Lung (tissue), 12 donors: ENCODE results near the gene HOMER1. TPM values are rescaled to one million over a fixed set of nuclear protein-coding genes. Genes with fewer than 3 reads are reported as not detected.

Experiments
- ATAC-seq: fragments of 200-7000 bp; cut with Tn5 transposase; one replicate; pipeline ENCODE4 v1.9.1; 2020; ENCODE audit warnings: moderate number of reproducible peaks; ENCODE audit not compliant: insufficient read depth, low FRiP score
- DNase-seq, 3 donors: peaks; one replicate each; pipeline ENCODE4 v3.0.0-alpha.2; 2013 to 2017
- H3K27ac ChIP-seq, 2 donors: one replicate each; pipeline ENCODE4 v1.5.1; 2013; ENCODE audit warnings: mild to moderate bottlenecking in 2 of 2, moderate library complexity in 2 of 2, control low read depth in 1 of 2, inconsistent platforms in 1 of 2, low read depth in 1 of 2, low read length in 1 of 2
- H3K27me3 ChIP-seq, 3 donors: one replicate each; pipeline ENCODE4 v1.5.1; 2013; ENCODE audit warnings: low read length in 2 of 3; ENCODE audit not compliant: control insufficient read depth in 3 of 3, insufficient read depth in 3 of 3
- H3K36me3 ChIP-seq, 4 donors: one replicate each; pipeline ENCODE4 v1.5.1; 2013; ENCODE audit warnings: low read length in 4 of 4, mild to moderate bottlenecking in 1 of 4, moderate library complexity in 1 of 4; ENCODE audit not compliant: control insufficient read depth in 4 of 4, insufficient read depth in 4 of 4
- H3K4me1 ChIP-seq, 5 donors: one replicate each; pipeline ENCODE4 v1.5.1; 2013; ENCODE audit warnings: low read length in 5 of 5, mild to moderate bottlenecking in 2 of 5, moderate library complexity in 1 of 5; ENCODE audit not compliant: control insufficient read depth in 5 of 5, insufficient read depth in 5 of 5
- H3K4me3 ChIP-seq: one replicate; pipeline ENCODE4 v1.5.1; 2013; ENCODE audit warnings: mild to moderate bottlenecking, control low read depth, moderate library complexity
- H3K9ac ChIP-seq, 2 donors: one replicate each; pipeline ENCODE4 v1.5.1; 2013; ENCODE audit warnings: low read length in 2 of 2, control low read depth in 1 of 2; ENCODE audit not compliant: insufficient read depth in 1 of 2
- H3K9me3 ChIP-seq, 4 donors: one replicate each; pipeline ENCODE4 v1.5.1; 2013; ENCODE audit warnings: low read length in 3 of 4, mild to moderate bottlenecking in 1 of 4, moderate library complexity in 1 of 4; ENCODE audit not compliant: control insufficient read depth in 4 of 4, insufficient read depth in 3 of 4
- WGBS, 2 donors: extraction: QIAGEN DNeasy Blood & Tissue Kit; methylation state at CpG; one replicate each; pipeline ENCODE4 v1.1.7; 2013; 5-methylcytosine and 5-hydroxymethylcytosine counted together
- polyA plus RNA-seq, 2 donors: library from polyadenylated mRNA; stranded (reverse); fragments of 200-250 nt; gene quantifications; one replicate each; pipeline ENCODE4 v1.2.1, GENCODE V29; 2013
- total RNA-seq, 2 donors: library from RNA; depleted of rRNA in 1 of 2; stranded (reverse); fragments of >200 nt in 1 of 2; gene quantifications; one replicate each; pipeline ENCODE4 v1.2.1, GENCODE V29; 2014 to 2021
- TF ChIP-seq, protein P1 (sequence below): IDR thresholded peaks from 2 replicates; pipeline ENCODE4 v1.5.1; 2012; ENCODE audit warnings: mild to moderate bottlenecking; ENCODE audit errors: control extremely low read depth, extremely low read depth
- donor health status: control.
- donor health status: control.
- donor health status: Bipolar disorder and iron deficiency.
- donor health status: healthy.
- donor health status: DM: yes; HTN: yes; CAD: no.

Gene HOMER1
- total and polyA plus RNA-seq, 4 donors, result 1.2 to 15.4 (median 4.5) TPM

DNA sequence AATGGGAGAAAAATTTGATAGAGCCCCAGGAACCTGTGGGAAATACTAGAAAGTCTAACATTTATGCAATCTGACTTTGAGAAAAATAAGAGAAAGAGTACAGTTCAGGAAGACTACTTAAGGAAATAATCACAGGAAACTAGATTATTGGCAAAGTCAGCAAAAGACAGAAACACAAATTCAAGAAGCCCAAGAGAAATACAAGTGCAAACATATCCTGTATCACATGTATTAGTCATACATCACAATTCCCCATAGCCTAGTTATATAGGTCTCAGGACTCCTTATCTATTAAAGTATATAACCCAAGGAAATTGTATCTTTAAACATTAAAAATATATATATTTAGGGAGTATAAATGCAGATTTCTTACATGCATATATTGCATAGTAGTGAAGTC is 100.8 kb downstream of the HOMER1 start:
- TF ChIP-seq, protein P1, sequence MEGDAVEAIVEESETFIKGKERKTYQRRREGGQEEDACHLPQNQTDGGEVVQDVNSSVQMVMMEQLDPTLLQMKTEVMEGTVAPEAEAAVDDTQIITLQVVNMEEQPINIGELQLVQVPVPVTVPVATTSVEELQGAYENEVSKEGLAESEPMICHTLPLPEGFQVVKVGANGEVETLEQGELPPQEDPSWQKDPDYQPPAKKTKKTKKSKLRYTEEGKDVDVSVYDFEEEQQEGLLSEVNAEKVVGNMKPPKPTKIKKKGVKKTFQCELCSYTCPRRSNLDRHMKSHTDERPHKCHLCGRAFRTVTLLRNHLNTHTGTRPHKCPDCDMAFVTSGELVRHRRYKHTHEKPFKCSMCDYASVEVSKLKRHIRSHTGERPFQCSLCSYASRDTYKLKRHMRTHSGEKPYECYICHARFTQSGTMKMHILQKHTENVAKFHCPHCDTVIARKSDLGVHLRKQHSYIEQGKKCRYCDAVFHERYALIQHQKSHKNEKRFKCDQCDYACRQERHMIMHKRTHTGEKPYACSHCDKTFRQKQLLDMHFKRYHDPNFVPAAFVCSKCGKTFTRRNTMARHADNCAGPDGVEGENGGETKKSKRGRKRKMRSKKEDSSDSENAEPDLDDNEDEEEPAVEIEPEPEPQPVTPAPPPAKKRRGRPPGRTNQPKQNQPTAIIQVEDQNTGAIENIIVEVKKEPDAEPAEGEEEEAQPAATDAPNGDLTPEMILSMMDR, result no peak
- Histone ChIP-seq H3K27me3 (no peaks in the 10 kb centered on the region), H3K4me1 (peaks cover 0 to 3% (median 0%) of the 10 kb centered on the region in 5 donors), H3K27ac (no peak overlapping the region), H3K4me3 (no peak overlapping the region), H3K36me3 (no peaks in the 10 kb centered on the region), H3K9ac (no peak overlapping the region), H3K9me3 (no peaks in the 10 kb centered on the region)
- ATAC-seq, result no peak
- no peak for DNase-seq

- Histone ChIP-seq H3K9ac (no peak overlapping the region), H3K27ac (no peak overlapping the region), H3K36me3 (no peaks in the 10 kb centered on the region), H3K9me3 (peaks cover 0 to 3% (median 0%) of the 10 kb centered on the region in 4 donors), H3K27me3 (no peaks in the 10 kb centered on the region), H3K4me3 (no peak overlapping the region), H3K4me1 (no peaks in the 10 kb centered on the region)
- DNase-seq, result no peak
- no peak for ATAC-seq
- TF ChIP-seq, protein P1, result no peak
Observed at GRCh38 chr5:79408028-79408427, 105.9 kb downstream of the HOMER1 start.

GRCh38 chr5:79407591-79407990 is 106.3 kb downstream of the HOMER1 start:
- Histone ChIP-seq H3K27me3 (no peaks in the 10 kb centered on the region), H3K4me3 (no peak overlapping the region), H3K27ac (no peak overlapping the region), H3K36me3 (no peaks in the 10 kb centered on the region), H3K9me3 (peaks cover 0 to 3% (median 0%) of the 10 kb centered on the region in 4 donors), H3K4me1 (no peaks in the 10 kb centered on the region), H3K9ac (no peak overlapping the region)
- ATAC-seq (no peak), DNase-seq (no peak)
- TF ChIP-seq, protein P1, result no peak
- WGBS, 2 donors, result 91 to 94% methylated on average over 1 of the region's 1 CpG

DNA sequence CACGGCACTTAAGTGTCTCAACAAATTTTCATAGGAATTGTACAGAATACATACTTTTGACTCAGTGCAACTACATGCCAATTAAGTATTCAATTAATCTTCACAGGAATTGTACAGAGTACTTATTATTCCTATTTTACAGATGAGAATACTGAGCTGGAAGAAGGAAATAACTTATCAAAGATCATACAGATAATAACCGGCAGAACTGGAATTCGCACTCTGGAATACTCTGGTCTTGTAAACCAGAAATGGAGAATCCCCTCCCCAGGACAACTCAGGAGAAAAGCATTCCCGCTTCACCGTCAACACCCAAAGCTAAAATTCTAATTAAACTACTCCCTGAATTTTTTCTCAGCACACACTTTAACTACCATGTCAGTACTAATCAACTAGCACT is 112.7 kb downstream of the HOMER1 start:
- no peak overlapping the region for H3K27ac ChIP-seq
- DNase-seq, result no peak
- peaks cover 0 to 3% (median 0%) of the 10 kb centered on the region in 4 donors for H3K36me3 ChIP-seq
- no peaks in the 10 kb centered on the region for H3K9me3 ChIP-seq
- TF ChIP-seq, protein P1, result no peak
- H3K9ac ChIP-seq, result no peak overlapping the region
- no peaks in the 10 kb centered on the region for H3K27me3 ChIP-seq
- WGBS, 2 donors, result 84 to 96% methylated on average over 5 of the region's 5 CpGs
- no peak for ATAC-seq
- H3K4me1 ChIP-seq, result peaks cover 0 to 4% (median 0%) of the 10 kb centered on the region in 5 donors
- H3K4me3 ChIP-seq, result no peak overlapping the region
